ENCODE results near the gene UBE2H. TPM values are rescaled to one million over a fixed set of nuclear protein-coding genes. Genes with fewer than 3 reads are reported as not detected.
"Not testable (repeated sequence)": the region's sequence is repeated elsewhere in the genome, so short reads cannot be mapped to it uniquely, and the experiment has no call there.

The UBE2H gene
- total RNA-seq, 1 experiment from 2014 or later, result 75.1 TPM

DNA sequence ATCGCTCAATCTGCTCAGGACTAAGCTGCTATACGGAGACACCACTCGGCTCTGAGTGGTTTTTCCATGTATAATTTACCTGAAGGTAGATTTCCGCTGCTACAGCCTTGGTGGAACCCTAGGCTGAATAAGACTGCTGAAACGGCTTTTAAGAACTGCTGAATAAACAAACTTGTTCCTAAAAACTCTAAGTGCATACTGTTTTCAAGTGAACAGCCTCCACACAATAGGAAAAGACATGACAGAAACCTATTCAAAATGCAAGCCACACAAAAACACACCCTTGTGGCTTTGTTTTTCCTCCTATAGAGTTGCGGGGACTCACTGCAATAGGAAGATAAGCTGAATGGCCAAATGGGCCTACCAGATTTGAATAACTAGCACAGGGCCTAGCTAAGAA, 117.2 kb downstream of the UBE2H start:
- Histone ChIP-seq H4K5ac (ENCODE audit: insufficient read length, low read depth, low read length) (no peak overlapping the region), H3K4ac (ENCODE audit: low read depth, low read length) (no peak overlapping the region), H4K20me1 (ENCODE audit: control insufficient read depth, insufficient read depth, insufficient read length) (no peaks in the 10 kb centered on the region), H3K56ac (ENCODE audit: insufficient read length, low read depth, low read length) (no peak overlapping the region), H3K79me2 (ENCODE audit: insufficient read depth, low read length) (0 out of 2 replicates have a peak, but pooled peaks cover 2% of the 10 kb centered on the region), H3K14ac (ENCODE audit: insufficient read depth, low read length) (no peak overlapping the region), H3K27ac (ENCODE audit: insufficient read length, low read depth, low read length) (peak overlapping the region; percentile 48), H2BK5ac (ENCODE audit: insufficient read length, low read length) (no peak overlapping the region), H2AK5ac (ENCODE audit: insufficient read length, low read length) (no peak overlapping the region), H3K79me1 (ENCODE audit: insufficient read depth, low read depth, low read length, poor library complexity, severe bottlenecking) (no peaks in the 10 kb centered on the region), H3K18ac (ENCODE audit: insufficient read length, low read depth, low read length) (no peak overlapping the region), H3K9me3 (ENCODE audit: control insufficient read depth, low read depth, low read length) (no peaks in the 10 kb centered on the region), H2BK20ac (ENCODE audit: low read depth, low read length, poor library complexity, severe bottlenecking) (no peak overlapping the region), H3K4me1 (ENCODE audit: insufficient read depth, low read length) (peaks cover 18% of the 10 kb centered on the region), H4K8ac (replicated peaks; ENCODE audit: insufficient read length, low read depth, low read length) (no peak overlapping the region), H2BK12ac (ENCODE audit: insufficient read length, low read depth, low read length) (no peak overlapping the region), H3K9ac (ENCODE audit: extremely low read depth, insufficient read length, low read length) (no peak overlapping the region), H2BK120ac (ENCODE audit: low read depth, low read length, poor library complexity, severe bottlenecking) (no peak overlapping the region), H3K23me2 (ENCODE audit: insufficient read length, low read depth, low read length, poor library complexity, severe bottlenecking) (no peaks in the 10 kb centered on the region), H3K4me2 (ENCODE audit: insufficient read depth, insufficient read length, low read length) (no peak overlapping the region), H3T11ph (ENCODE audit: low read length) (no peak overlapping the region), H3K27me3 (ENCODE audit: insufficient read depth, low read length) (no peaks in the 10 kb centered on the region), H3K23ac (ENCODE audit: insufficient read length, low read depth, low read length) (no peak overlapping the region), H2AFZ (ENCODE audit: low read length) (no peak overlapping the region), H2BK15ac (ENCODE audit: low read depth, low read length) (no peak overlapping the region), H4K91ac (ENCODE audit: insufficient read length, low read depth, low read length) (no peak overlapping the region)
- no peak overlapping the region for H3K4me3 Mint-ChIP-seq
- peaks cover 7% of the 10 kb centered on the region; the same call in 1 of the 2 replicates for H3K27me3 Mint-ChIP-seq (ENCODE audit: low read depth)
- no peaks in the 10 kb centered on the region for H3K9me3 Mint-ChIP-seq
- H3K27ac Mint-ChIP-seq, result peak overlapping the region in 1 of 3 experiments; percentile 18; a peak in 1 of 7 replicates
- no peak for DNase-seq
- peaks cover 69 to 76% of the 10 kb centered on the region in 2 experiments for H3K4me1 Mint-ChIP-seq
- no CpG with 5 or more reads among the region's 6 CpGs for WGBS (ENCODE audit: extremely low coverage, insufficient read length, low lambda C conversion rate)
- peaks cover 8 to 37% (median 25%) of the 10 kb centered on the region in 3 experiments; a peak in 6 of 7 replicates for H3K36me3 Mint-ChIP-seq (ENCODE audit: insufficient read depth in 1 of 3, low read depth in 3 of 3)
- TF ChIP-seq, protein P1, sequence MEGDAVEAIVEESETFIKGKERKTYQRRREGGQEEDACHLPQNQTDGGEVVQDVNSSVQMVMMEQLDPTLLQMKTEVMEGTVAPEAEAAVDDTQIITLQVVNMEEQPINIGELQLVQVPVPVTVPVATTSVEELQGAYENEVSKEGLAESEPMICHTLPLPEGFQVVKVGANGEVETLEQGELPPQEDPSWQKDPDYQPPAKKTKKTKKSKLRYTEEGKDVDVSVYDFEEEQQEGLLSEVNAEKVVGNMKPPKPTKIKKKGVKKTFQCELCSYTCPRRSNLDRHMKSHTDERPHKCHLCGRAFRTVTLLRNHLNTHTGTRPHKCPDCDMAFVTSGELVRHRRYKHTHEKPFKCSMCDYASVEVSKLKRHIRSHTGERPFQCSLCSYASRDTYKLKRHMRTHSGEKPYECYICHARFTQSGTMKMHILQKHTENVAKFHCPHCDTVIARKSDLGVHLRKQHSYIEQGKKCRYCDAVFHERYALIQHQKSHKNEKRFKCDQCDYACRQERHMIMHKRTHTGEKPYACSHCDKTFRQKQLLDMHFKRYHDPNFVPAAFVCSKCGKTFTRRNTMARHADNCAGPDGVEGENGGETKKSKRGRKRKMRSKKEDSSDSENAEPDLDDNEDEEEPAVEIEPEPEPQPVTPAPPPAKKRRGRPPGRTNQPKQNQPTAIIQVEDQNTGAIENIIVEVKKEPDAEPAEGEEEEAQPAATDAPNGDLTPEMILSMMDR (conservative IDR thresholded peaks at IDR 0.05), result no peak

DNA sequence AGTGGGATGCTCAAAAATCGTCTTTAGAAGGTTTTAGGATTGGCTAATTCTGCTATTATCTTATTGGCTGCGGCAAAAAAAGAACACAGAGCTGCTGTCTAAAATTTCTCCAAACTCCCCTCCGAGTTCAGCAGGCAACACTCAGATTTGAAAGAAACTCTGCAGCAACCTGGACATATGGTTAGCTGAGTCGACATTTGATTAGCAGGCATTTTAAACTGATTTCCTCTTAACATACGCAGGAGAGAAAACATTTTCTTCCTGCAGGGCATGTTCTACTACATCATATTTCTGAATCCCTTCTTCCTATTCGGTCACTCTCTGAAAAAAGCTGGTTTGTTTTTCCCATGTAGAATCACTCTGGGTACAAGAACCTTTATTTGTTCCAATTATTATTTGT, 119.4 kb downstream of the UBE2H start:
- not testable (repeated sequence) for H3K56ac ChIP-seq (ENCODE audit: insufficient read length, low read depth, low read length); H3T11ph ChIP-seq (ENCODE audit: low read length); H2AFZ ChIP-seq (ENCODE audit: low read length); H3K18ac ChIP-seq (ENCODE audit: insufficient read length, low read depth, low read length); H2BK20ac ChIP-seq (ENCODE audit: low read depth, low read length, poor library complexity, severe bottlenecking); H3K14ac ChIP-seq (ENCODE audit: insufficient read depth, low read length); H2BK5ac ChIP-seq (ENCODE audit: insufficient read length, low read length); H3K23ac ChIP-seq (ENCODE audit: insufficient read length, low read depth, low read length); H3K9me3 ChIP-seq (ENCODE audit: control insufficient read depth, low read depth, low read length); H3K4me2 ChIP-seq (ENCODE audit: insufficient read depth, insufficient read length, low read length); H4K5ac ChIP-seq (ENCODE audit: insufficient read length, low read depth, low read length); H3K4ac ChIP-seq (ENCODE audit: low read depth, low read length); H3K27me3 ChIP-seq (ENCODE audit: insufficient read depth, low read length); H4K91ac ChIP-seq (ENCODE audit: insufficient read length, low read depth, low read length); H4K8ac ChIP-seq (replicated peaks; ENCODE audit: insufficient read length, low read depth, low read length); H3K27me3 Mint-ChIP-seq (ENCODE audit: low read depth); H3K79me1 ChIP-seq (ENCODE audit: insufficient read depth, low read depth, low read length, poor library complexity, severe bottlenecking); H3K9ac ChIP-seq (ENCODE audit: extremely low read depth, insufficient read length, low read length); H3K27ac ChIP-seq (ENCODE audit: insufficient read length, low read depth, low read length); H3K79me2 ChIP-seq (ENCODE audit: insufficient read depth, low read length); H3K27ac Mint-ChIP-seq; H2BK120ac ChIP-seq (ENCODE audit: low read depth, low read length, poor library complexity, severe bottlenecking); H3K23me2 ChIP-seq (ENCODE audit: insufficient read length, low read depth, low read length, poor library complexity, severe bottlenecking); H4K20me1 ChIP-seq (ENCODE audit: control insufficient read depth, insufficient read depth, insufficient read length); H2BK12ac ChIP-seq (ENCODE audit: insufficient read length, low read depth, low read length); H3K4me3 Mint-ChIP-seq; H2BK15ac ChIP-seq (ENCODE audit: low read depth, low read length); H2AK5ac ChIP-seq (ENCODE audit: insufficient read length, low read length); DNase-seq; H3K9me3 Mint-ChIP-seq
- peaks cover 8 to 30% (median 20%) of the 10 kb centered on the region in 3 experiments; a peak in 6 of 7 replicates for H3K36me3 Mint-ChIP-seq (ENCODE audit: insufficient read depth in 1 of 3, low read depth in 3 of 3)
- H3K4me1 ChIP-seq (ENCODE audit: insufficient read depth, low read length), result peaks cover 21% of the 10 kb centered on the region
- WGBS (ENCODE audit: extremely low coverage, insufficient read length, low lambda C conversion rate), result no CpG with 5 or more reads among the region's 6 CpGs
- H3K4me1 Mint-ChIP-seq, result peaks cover 73 to 85% of the 10 kb centered on the region in 2 experiments
